Suppressor macrophage (primary cell): ENCODE measurements around the gene LRRC19.

Experiments used
- DNase-seq, 4 experiments: peaks; one replicate each; pipeline ENCODE4 v3.0.0-alpha.2; 2020 to 2022

The LRRC19 gene

GRCh38 chr9:26955921-26956859 is 49.3 kb downstream of the LRRC19 start, which contains the start of gene IFT74:
Gene IFT74 (plus strand): TSS chr9:26956412. CDS start chr9:26961968, 5,556 bp downstream.
- DNase-seq = peak; percentile 98 to 100 (median 99)

GRCh38 chr9:26955222-26955903 is 50.1 kb downstream of the LRRC19 start:
- peak; percentile 69 to 89 (median 80) for DNase-seq

- peak; percentile 65 to 92 (median 84) for DNase-seq
These were observed 51.4 kb downstream of the LRRC19 start for GRCh38 chr9:26954050-26954508.

GRCh38 chr9:26951794-26952193 is 53.7 kb downstream of the LRRC19 start:
- DNase-seq = no peak

- DNase-seq = no peak
These were observed 55.0 kb downstream of the LRRC19 start for GRCh38 chr9:26950521-26950920.

GRCh38 chr9:26949637-26950069 is 55.8 kb downstream of the LRRC19 start:
- peak in 1 of 4 experiments; percentile 24 for DNase-seq

GRCh38 chr9:26947736-26948135 is 57.7 kb downstream of the LRRC19 start:
- DNase-seq = peak in 3 of 4 experiments; percentile 3 to 30 (median 6)

- peak; percentile 91 to 95 (median 94) for DNase-seq
These were observed 58.4 kb downstream of the LRRC19 start, which contains the start of gene PLAA for GRCh38 chr9:26946753-26947727. Gene PLAA (minus strand): TSS chr9:26947242. CDS start chr9:26947045, 197 bp downstream.

- no peak for DNase-seq
These were observed 59.9 kb downstream of the LRRC19 start for GRCh38 chr9:26945591-26945990.
